Body of pancreas (tissue), 4 donors: ENCODE data around the gene RGS13. TPM values are rescaled to one million over a fixed set of nuclear protein-coding genes. Genes with fewer than 3 reads are reported as not detected.

Source experiments
- ATAC-seq: fragments of 150-250 bp; one replicate; pipeline ENCODE4 v1.9.1; 2016
- DNase-seq, 4 donors: peaks; one replicate each; pipeline ENCODE4 v3.0.0-alpha.2; 2019
- H3K27ac ChIP-seq, 4 donors: fragments of 200-600 bp; sonication (generic); 1 replicate in 3 of 4; 2 replicates in 1 of 4; pipeline versions ENCODE4 v1.5.1 to v1.6.1; 2016 to 2019; ENCODE audit warnings: mild to moderate bottlenecking in 1 of 4, mixed read lengths in 1 of 4, moderate library complexity in 1 of 4
- H3K27me3 ChIP-seq, 2 donors: fragments of 200-600 bp; sonication (generic); one replicate each; pipeline ENCODE4 v1.6.0; 2016; ENCODE audit warnings: mild to moderate bottlenecking in 1 of 2
- H3K36me3 ChIP-seq, 2 donors: fragments of 200-600 bp; sonication (generic); replicated peaks in 1 of 2; 2 replicates each; pipeline ENCODE4 v1.5.1; 2016; ENCODE audit warnings: low read depth in 2 of 2; ENCODE audit not compliant: insufficient read depth in 1 of 2
- H3K4me1 ChIP-seq: fragments of 200-600 bp; sonication (generic); one replicate; pipeline ENCODE4 v1.6.0; 2016
- H3K4me3 ChIP-seq, 2 donors: fragments of 200-600 bp; sonication (generic); 1 replicate in 1 of 2; 2 replicates in 1 of 2; pipeline ENCODE4 v1.5.1; 2016 to 2019
- H3K9me3 ChIP-seq, 3 donors: fragments of 200-600 bp; sonication (generic); 1 replicate in 2 of 3; 2 replicates in 1 of 3; pipeline ENCODE4 v1.5.1; 2016
- CTCF ChIP-seq, 7 experiments: fragments of 450-650 bp in 4 of 7; fragments of 200-600 bp in 3 of 7; sonication (generic) in 3 of 7; IDR thresholded peaks; one replicate each; pipeline ENCODE4 v1.5.1; 2016 to 2019; ENCODE audit warnings: antibody characterized with exemption in 7 of 7
- POLR2A ChIP-seq, 3 donors: fragments of 450-650 bp; IDR thresholded peaks; one replicate each; pipeline ENCODE4 v1.6.1; 2016; ENCODE audit warnings: antibody characterized with exemption in 3 of 3, mild to moderate bottlenecking in 2 of 3
- WGBS, 2 donors: methylation state at CpG; one replicate each; pipeline ENCODE4 v1.1.5; 2017; 5-methylcytosine and 5-hydroxymethylcytosine counted together
- intact Hi-C: fragments of 100-400 bp; cut with DNase I; formaldehyde crosslinking; loops from one replicate; pipeline ENCODE4 v1.15.1; 2023
- total RNA-seq, 2 donors: library from RNA; depleted of rRNA; stranded (reverse); fragments of >200 nt; gene quantifications; one replicate each; pipeline ENCODE4 v1.1.0, GENCODE V29; 2016

The RGS13 gene
- total RNA-seq, 2 donors from 2014 or later, result 4.9 TPM; not detected in 1

- Histone ChIP-seq H3K4me1 (peaks cover 12% of the 10 kb centered on the region), H3K4me3 (no peak overlapping the region), H3K27ac (no peak overlapping the region), H3K36me3 (no peaks in the 10 kb centered on the region), H3K9me3 (no peaks in the 10 kb centered on the region), H3K27me3 (no peaks in the 10 kb centered on the region)
- no peak for TF ChIP-seq POLR2A (IDR thresholded peaks at IDR 0.05)
- TF ChIP-seq CTCF (IDR thresholded peaks at IDR 0.05), result no peak
- intact Hi-C loops, result no loop called here
- ATAC-seq (no peak), DNase-seq (no peak)
- 64 to 81% methylated on average over 3 of the region's 3 CpGs for WGBS, 2 donors
Measured at GRCh38 chr1:192632188-192632587, 3.8 kb upstream of the RGS13 start.

- no peaks in the 10 kb centered on the region for H3K36me3 ChIP-seq
- H3K9me3 ChIP-seq, result no peaks in the 10 kb centered on the region
- 84 to 87% methylated on average over 6 of the region's 6 CpGs for WGBS, 2 donors
- intact Hi-C loops, result no loop called here
- peaks cover 12% of the 10 kb centered on the region for H3K4me1 ChIP-seq
- no peak for TF ChIP-seq POLR2A (IDR thresholded peaks at IDR 0.05)
- no peak for TF ChIP-seq CTCF (IDR thresholded peaks at IDR 0.05)
- ATAC-seq, result no peak
- DNase-seq, result no peak
- H3K27ac ChIP-seq, result no peak overlapping the region
- no peaks in the 10 kb centered on the region for H3K27me3 ChIP-seq
- H3K4me3 ChIP-seq, result no peak overlapping the region
Measured at GRCh38 chr1:192632641-192633532, 3.1 kb upstream of the RGS13 start.

GRCh38 chr1:192633533-192634253 lies 2.3 kb upstream of the RGS13 start:
- Histone ChIP-seq H3K4me3 (no peak overlapping the region), H3K4me1 (peaks cover 12% of the 10 kb centered on the region), H3K27me3 (no peaks in the 10 kb centered on the region), H3K27ac (no peak overlapping the region), H3K9me3 (no peaks in the 10 kb centered on the region), H3K36me3 (no peaks in the 10 kb centered on the region)
- intact Hi-C loops, result no loop called here
- 87 to 93% methylated on average over 7 of the region's 7 CpGs for WGBS, 2 donors
- no peak for ATAC-seq
- no peak for DNase-seq
- TF ChIP-seq POLR2A (IDR thresholded peaks at IDR 0.05) (no peak), CTCF (IDR thresholded peaks at IDR 0.05) (no peak)

- no peaks in the 10 kb centered on the region for H3K36me3 ChIP-seq
- peaks cover 12% of the 10 kb centered on the region for H3K4me1 ChIP-seq
- WGBS, 2 donors, result 85 to 88% methylated on average over 2 of the region's 2 CpGs
- no peak for DNase-seq
- intact Hi-C loops, result no loop called here
- no peak for TF ChIP-seq CTCF (IDR thresholded peaks at IDR 0.05)
- no peak for TF ChIP-seq POLR2A (IDR thresholded peaks at IDR 0.05)
- no peak overlapping the region for H3K27ac ChIP-seq
- H3K27me3 ChIP-seq, result no peaks in the 10 kb centered on the region
- H3K9me3 ChIP-seq, result no peaks in the 10 kb centered on the region
- no peak overlapping the region for H3K4me3 ChIP-seq
- no peak for ATAC-seq
Measured at GRCh38 chr1:192635041-192635440, 906 bp upstream of the RGS13 start.
